Mucosa of stomach (tissue), 1 donor: ENCODE data around the gene CYP1B1.
A peak's percentile ranks its signal among the peaks of the same experiment; 100 is the strongest.
"Not testable (repeated sequence)": the region's sequence is repeated elsewhere in the genome, so short reads cannot be mapped to it uniquely, and the experiment has no call there.

ENCODE experiments used
- H3K27me3 ChIP-seq: one replicate; pipeline ENCODE4 v1.7.0; 2013; ENCODE audit warnings: mild to moderate bottlenecking, low read length; ENCODE audit not compliant: control insufficient read depth, insufficient read depth
- H3K36me3 ChIP-seq: one replicate; pipeline ENCODE4 v1.7.0; 2013; ENCODE audit warnings: low read length; ENCODE audit not compliant: control insufficient read depth, insufficient read depth
- H3K4me1 ChIP-seq: one replicate; pipeline ENCODE4 v1.7.0; 2013; ENCODE audit warnings: mild to moderate bottlenecking, low read length; ENCODE audit not compliant: control insufficient read depth, insufficient read depth
- H3K4me3 ChIP-seq: one replicate; pipeline ENCODE4 v1.7.0; 2013; ENCODE audit warnings: low read length
- H3K9ac ChIP-seq: one replicate; pipeline ENCODE4 v1.7.0; 2013; ENCODE audit warnings: mild to moderate bottlenecking, low read length, moderate library complexity
- H3K9me3 ChIP-seq: one replicate; pipeline ENCODE4 v1.7.0; 2013; ENCODE audit warnings: mild to moderate bottlenecking, low read length, moderate library complexity; ENCODE audit not compliant: control insufficient read depth
- donor health status: Pancreatic carcinoma.

Gene CYP1B1

DNA sequence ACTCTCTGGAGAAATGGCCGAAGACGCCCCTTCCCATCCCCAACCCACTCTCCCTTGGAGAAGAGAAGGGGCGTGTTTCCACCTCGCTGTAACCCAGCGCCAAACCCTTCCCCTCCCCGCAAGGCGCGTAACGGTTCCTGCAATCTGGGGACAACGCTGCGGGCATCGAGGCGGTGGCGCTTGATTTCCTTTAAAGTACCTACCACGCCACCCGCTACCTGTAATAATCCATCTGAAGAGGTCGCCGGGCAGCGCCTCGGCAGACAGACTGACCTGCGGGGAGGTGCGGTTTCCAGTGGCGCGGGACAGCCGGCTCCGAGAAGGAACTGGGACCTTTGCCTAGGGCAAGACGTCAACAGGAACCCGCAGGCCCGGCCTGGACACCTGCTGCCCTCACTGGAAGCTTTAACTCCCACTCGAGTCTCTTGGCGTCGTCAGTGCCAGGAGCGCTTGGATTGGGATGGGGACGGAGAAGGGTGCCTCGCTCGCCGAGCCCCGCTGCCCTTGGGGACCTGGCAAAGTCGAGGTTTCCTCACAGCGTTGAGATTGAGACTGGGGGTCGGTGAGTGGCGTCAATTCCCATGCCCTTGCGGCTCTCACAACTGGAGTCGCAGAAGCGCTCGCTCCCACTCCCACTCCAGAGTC is at the start of gene CYP1B1:
CYP1B1 (minus strand) TSS at position 645 of the 645 bp plus-strand sequence. CDS start 763 bp downstream, outside the sequence.
- Histone ChIP-seq H3K4me3 (peak within 1 kb of the TSS; percentile 31), H3K27me3 (peaks cover 40% of the 10 kb centered on the region), H3K9ac (peak within 1 kb of the TSS; percentile 50), H3K9me3 (no peaks in the 10 kb centered on the region), H3K36me3 (no peaks in the 10 kb centered on the region), H3K4me1 (peaks cover 10% of the 10 kb centered on the region)

DNA sequence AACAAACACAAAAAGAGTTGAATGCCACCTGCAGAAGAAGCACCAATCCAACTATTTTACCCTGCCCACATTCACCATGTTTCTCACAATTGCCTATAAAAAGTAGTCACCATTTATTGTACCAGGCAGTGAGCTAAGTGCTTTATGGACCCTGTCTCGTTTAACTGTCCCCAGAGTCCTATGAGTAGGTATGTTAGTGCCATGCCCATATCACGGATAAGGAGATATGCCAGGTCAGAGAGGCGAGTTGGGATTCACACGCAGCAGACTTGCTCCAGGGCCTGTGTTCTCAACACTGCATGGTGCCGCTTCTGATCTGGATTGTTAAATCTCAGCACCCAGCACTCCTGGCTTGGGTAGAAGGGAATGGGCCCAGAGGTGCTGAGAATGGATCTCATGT is 49.1 kb upstream of the CYP1B1 start:
- no peak overlapping the region for H3K4me3 ChIP-seq
- H3K9me3 ChIP-seq: no peaks in the 10 kb centered on the region
- no peaks in the 10 kb centered on the region for H3K4me1 ChIP-seq
- no peak overlapping the region for H3K9ac ChIP-seq
- H3K27me3 ChIP-seq: no peaks in the 10 kb centered on the region
- no peaks in the 10 kb centered on the region for H3K36me3 ChIP-seq

DNA sequence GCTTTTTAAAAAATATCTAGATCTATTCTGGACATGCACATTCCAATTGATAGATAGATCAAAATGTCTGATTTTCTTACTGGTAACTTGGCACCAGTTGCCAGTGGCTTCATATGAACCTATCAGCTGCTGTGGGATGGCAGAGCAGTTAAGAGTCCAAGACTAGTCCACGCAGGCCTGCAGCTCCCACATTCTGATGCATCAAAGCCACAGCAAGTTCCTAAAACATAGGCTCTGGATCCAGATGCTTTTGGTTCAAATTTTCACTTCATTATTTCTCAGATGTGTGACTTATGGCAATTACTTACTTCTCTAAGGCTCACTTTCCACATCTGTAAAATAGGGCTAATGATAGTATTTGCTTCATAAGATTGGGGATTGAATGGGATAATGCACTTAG is 48.0 kb upstream of the CYP1B1 start:
- no peaks in the 10 kb centered on the region for H3K4me1 ChIP-seq
- no peak overlapping the region for H3K4me3 ChIP-seq
- H3K9me3 ChIP-seq: no peaks in the 10 kb centered on the region
- H3K27me3 ChIP-seq: no peaks in the 10 kb centered on the region
- no peaks in the 10 kb centered on the region for H3K36me3 ChIP-seq
- no peak overlapping the region for H3K9ac ChIP-seq

DNA sequence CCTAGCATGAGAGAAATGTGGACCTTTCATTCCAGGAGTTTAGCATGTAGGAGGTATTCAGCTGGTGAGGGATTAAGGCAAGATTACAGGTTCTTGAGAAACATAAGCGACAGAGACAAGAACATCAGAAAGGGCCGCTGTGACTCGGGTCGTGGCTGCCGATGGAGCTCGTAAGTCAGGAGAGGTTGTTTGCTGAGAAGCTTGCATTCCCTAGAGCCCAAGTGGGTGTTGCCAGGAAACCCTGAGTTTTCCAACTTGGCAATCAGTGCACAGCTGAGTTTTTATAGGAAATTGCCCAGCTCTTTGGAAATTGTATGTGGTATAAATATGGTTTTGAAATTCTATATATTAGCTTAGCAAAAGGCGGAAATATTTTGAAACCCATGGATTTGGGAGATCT is 46.4 kb upstream of the CYP1B1 start:
- Histone ChIP-seq H3K9me3 (no peaks in the 10 kb centered on the region), H3K36me3 (no peaks in the 10 kb centered on the region), H3K9ac (no peak overlapping the region), H3K4me1 (no peaks in the 10 kb centered on the region), H3K4me3 (no peak overlapping the region), H3K27me3 (no peaks in the 10 kb centered on the region)

DNA sequence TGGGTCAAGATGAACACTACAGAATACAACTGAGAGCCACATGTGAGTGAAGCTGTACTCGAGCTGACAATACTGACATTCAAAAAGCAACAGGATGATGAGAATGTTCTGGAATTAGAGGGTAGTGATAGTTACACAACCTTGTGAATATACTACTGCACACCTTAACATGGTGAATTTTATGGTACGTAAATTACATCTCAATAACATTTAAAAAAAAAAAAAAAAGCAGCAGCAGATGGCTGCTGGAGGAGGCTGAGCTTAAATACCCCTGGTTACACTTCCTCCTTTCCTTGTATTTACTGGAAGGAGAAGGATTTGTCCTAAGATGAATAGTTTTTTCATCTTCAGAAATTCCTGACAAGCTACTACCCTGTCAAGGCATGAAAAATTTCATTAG is 45.5 kb upstream of the CYP1B1 start:
- no peaks in the 10 kb centered on the region for H3K36me3 ChIP-seq
- no peaks in the 10 kb centered on the region for H3K4me1 ChIP-seq
- H3K27me3 ChIP-seq: no peaks in the 10 kb centered on the region
- no peak overlapping the region for H3K9ac ChIP-seq
- H3K9me3 ChIP-seq: no peaks in the 10 kb centered on the region
- H3K4me3 ChIP-seq: no peak overlapping the region

DNA sequence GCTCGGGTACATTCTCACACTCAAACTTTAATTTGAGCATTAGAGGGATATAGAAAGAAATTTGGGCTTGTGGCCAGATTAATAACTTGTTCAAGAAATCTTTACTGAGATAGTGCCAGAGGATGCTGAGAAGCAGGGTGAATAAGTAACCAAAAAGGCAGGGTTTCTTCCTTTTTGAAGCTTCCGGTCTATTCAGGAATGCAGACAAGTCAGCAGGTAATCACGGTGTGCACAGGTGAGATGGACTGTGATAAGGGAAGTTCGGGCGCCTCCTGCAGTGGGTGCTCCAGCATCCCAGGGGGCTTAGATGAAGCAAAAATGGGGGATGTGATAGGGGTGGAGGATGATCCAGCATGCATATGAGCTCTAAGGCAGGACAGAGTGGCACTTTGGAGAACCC is 44.9 kb upstream of the CYP1B1 start:
- Histone ChIP-seq H3K27me3 (no peaks in the 10 kb centered on the region), H3K4me3 (no peak overlapping the region), H3K9me3 (no peaks in the 10 kb centered on the region), H3K4me1 (no peaks in the 10 kb centered on the region), H3K9ac (no peak overlapping the region), H3K36me3 (no peaks in the 10 kb centered on the region)

DNA sequence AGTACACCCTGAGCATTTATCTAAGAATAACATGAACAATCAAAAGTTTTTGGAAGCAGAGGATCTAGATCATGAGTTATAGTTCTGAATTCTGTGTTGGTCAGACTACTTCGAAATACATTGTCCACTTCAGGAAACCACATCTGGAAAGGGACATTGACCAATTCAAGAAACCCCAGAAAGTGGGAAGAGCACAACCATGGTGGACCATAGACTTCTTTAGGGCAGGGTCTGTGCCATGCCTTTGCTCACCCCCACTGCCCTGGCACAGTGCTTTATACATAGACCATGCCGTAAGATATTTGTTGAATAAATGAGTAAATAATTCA is 44.3 kb upstream of the CYP1B1 start:
- no peaks in the 10 kb centered on the region for H3K27me3 ChIP-seq

DNA sequence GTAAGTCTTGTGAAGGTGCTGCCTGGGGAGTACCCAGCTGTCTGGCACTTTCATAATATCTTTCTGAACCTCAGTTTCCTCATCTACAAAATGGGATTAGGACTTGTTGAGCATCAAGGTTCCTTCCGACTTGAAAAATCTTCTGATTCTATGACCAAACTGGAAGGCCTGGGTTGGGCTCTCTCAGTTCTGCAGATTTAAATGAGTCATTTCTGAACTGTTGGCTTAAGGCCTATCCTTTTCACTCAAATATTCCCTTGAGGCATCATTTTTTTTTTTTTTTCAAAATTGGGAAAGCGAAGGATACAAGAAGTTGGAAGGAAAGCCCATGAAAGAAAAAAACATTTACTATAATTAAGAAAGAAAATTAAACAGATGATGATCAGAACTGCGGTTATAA is 40.8 kb upstream of the CYP1B1 start:
- Histone ChIP-seq H3K27me3 (no peaks in the 10 kb centered on the region), H3K9me3 (no peaks in the 10 kb centered on the region), H3K9ac (no peak overlapping the region), H3K4me1 (no peaks in the 10 kb centered on the region), H3K36me3 (no peaks in the 10 kb centered on the region), H3K4me3 (no peak overlapping the region)

More for the DNA sequence above, 44.3 kb upstream of the CYP1B1 start:
- Histone ChIP-seq H3K9ac (no peak overlapping the region), H3K4me3 (no peak overlapping the region), H3K9me3 (no peaks in the 10 kb centered on the region), H3K4me1 (no peaks in the 10 kb centered on the region), H3K36me3 (no peaks in the 10 kb centered on the region)

DNA sequence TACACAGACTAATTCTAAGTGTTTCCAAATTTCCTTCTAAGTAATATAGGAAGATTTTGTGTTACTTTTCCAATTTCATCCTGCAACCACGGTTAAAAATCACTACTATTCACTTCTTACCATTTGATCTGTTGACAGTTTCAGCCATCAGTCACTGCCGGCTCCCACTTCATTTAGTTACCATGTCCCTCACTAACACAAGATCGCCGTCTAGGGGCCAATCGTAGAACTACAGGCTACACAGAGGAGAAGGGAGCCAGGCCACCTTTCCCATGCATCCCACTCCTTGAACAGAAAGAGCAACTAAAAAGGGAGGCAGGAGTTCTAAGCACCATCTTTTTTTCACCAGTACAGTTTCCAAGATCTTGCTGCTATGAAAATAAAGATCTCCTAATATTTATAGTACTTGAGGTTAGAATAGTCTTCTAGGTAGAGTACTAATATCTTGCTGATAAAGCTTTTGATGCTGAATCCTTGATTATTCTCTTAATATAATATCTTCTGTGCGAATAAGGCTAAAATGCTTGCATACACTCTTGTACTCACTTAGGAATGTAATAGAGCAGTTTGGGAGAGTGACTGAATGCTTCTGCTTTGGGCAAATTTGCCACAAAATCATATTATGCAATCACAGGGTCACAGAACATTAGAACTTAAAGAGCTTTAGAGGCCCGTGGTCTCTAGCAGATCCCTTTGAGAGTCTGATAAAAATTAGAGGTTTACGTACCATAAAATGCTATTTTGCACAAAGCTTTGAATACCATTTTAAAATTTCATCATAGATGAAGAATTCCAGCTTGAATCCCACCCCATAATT is 39.5 kb upstream of the CYP1B1 start:
- H3K9ac ChIP-seq: no peak overlapping the region
- no peaks in the 10 kb centered on the region for H3K4me1 ChIP-seq
- no peaks in the 10 kb centered on the region for H3K27me3 ChIP-seq
- no peak overlapping the region for H3K4me3 ChIP-seq
- H3K9me3 ChIP-seq: no peaks in the 10 kb centered on the region
- no peaks in the 10 kb centered on the region for H3K36me3 ChIP-seq

DNA sequence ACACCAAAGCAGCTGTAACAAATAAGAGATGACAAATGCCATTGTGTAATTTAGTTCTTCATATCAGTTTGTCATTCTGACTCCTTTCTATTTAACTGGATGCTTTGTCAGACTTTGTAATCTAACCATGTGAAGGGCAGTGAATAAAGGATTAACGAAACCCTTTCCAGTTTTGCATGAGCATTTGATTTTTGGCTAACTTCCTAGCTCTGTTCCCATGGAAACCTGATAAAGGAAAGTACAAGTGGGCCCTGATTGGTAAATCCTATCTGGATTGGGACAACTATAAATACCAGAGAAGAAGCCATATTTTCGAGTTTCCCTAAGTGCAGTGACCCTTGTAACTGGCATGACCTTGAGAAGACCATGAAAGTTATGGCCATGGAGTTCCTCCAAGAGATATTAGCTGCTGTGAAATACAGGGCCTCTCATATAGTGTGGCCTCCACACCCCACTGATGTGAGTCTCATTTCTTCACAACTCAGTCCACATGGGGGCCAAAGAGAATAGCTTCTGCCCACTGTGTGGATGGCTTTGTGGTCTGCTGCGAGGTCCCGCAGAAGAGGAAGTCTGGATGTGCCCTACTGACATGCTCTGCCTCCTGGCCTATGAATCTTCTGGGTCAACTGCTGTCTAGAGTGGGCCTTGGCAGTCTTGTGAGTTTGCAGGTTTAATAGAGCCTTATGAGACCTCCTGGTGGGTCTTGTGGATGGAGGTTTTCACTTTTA is 38.2 kb upstream of the CYP1B1 start:
- Histone ChIP-seq H3K4me3 (no peak overlapping the region), H3K27me3 (no peaks in the 10 kb centered on the region), H3K4me1 (peaks cover 5% of the 10 kb centered on the region), H3K9me3 (no peaks in the 10 kb centered on the region), H3K9ac (no peak overlapping the region), H3K36me3 (no peaks in the 10 kb centered on the region)

DNA sequence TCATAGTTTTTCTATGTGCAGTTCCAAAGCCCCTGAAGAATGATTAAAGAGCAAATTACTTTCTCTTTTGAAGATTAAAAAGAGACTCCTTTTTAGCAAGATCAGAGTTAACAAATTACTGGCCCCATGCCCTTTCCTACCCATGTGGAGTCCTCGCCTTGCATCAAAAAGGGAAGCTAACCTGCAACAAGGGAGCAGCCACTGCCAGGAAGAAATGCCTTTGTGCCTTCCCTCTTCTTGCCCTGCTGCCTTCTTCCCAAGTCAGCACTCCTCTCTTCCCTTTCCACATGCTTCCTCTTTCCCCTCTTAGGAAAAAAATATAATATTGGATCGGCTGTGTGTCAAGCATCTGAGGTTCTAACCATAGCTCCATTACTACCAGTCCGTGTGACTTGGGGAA is 37.1 kb upstream of the CYP1B1 start:
- H3K27me3 ChIP-seq: no peaks in the 10 kb centered on the region
- H3K4me1 ChIP-seq: peaks cover 9% of the 10 kb centered on the region
- H3K9me3 ChIP-seq: no peaks in the 10 kb centered on the region
- no peaks in the 10 kb centered on the region for H3K36me3 ChIP-seq
- H3K4me3 ChIP-seq: no peak overlapping the region
- no peak overlapping the region for H3K9ac ChIP-seq

DNA sequence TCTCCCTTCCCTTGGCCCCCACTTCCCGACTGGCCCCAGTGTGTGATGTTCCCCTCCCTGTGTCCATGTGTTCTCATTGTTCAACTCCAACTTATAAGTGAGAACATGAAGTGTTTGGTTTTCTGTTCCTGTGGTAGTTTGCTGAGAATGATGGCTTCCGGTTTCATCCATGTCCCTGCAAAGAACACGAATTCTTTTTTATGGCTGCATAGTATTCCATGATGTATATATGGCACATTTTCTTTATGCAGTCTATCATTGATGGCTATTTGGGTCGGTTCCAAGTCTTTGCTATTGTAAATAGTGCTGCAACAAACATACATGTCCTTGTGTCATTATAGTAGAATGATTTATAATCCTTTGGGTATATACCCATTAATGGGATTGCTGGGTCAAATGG is 35.4 kb upstream of the CYP1B1 start:
- not testable (repeated sequence) for H3K4me3 ChIP-seq, H3K9ac ChIP-seq, H3K36me3 ChIP-seq, H3K4me1 ChIP-seq, H3K9me3 ChIP-seq, H3K27me3 ChIP-seq
